Effector memory CD4-positive, alpha-beta T cell (primary cell): Measurements from ENCODE around the gene CR1L.
"Not testable (repeated sequence)": the region's sequence is repeated elsewhere in the genome, so short reads cannot be mapped to it uniquely, and the experiment has no call there.

Source experiments
- DNase-seq, 3 donors: peaks; one replicate each; pipeline ENCODE4 v3.0.0-alpha.2; 2020
- H3K27ac ChIP-seq: 2 replicates; pipeline ENCODE4 v1.7.0; 2013; ENCODE audit warnings: mild to moderate bottlenecking, low read length, moderate library complexity; ENCODE audit not compliant: insufficient read depth, poor library complexity, severe bottlenecking
- H3K27me3 ChIP-seq: replicated peaks from 2 replicates; pipeline ENCODE4 v1.7.0; 2013; ENCODE audit warnings: mild to moderate bottlenecking, low read length; ENCODE audit not compliant: insufficient read depth, control insufficient read depth, poor library complexity, severe bottlenecking
- H3K36me3 ChIP-seq: 2 replicates; pipeline ENCODE4 v1.7.0; 2013; ENCODE audit warnings: mild to moderate bottlenecking, low read length, moderate library complexity; ENCODE audit not compliant: control insufficient read depth, insufficient read depth
- H3K4me1 ChIP-seq: 2 replicates; pipeline ENCODE4 v1.7.0; 2013; ENCODE audit warnings: low read length, mild to moderate bottlenecking; ENCODE audit not compliant: control insufficient read depth, insufficient read depth, poor library complexity, severe bottlenecking
- H3K4me3 ChIP-seq: 2 replicates; pipeline ENCODE4 v1.7.0; 2013; ENCODE audit warnings: low read length, low read depth, mild to moderate bottlenecking; ENCODE audit not compliant: insufficient read depth, poor library complexity, severe bottlenecking
- H3K9me3 ChIP-seq: 2 replicates; pipeline ENCODE4 v1.7.0; 2013; ENCODE audit warnings: mild to moderate bottlenecking, low read length, moderate library complexity; ENCODE audit not compliant: control insufficient read depth

The CR1L gene

GRCh38 chr1:207676153-207676552 lies 31.2 kb downstream of the CR1L start:
- H3K27me3 ChIP-seq = no peaks in the 10 kb centered on the region
- no peaks in the 10 kb centered on the region for H3K36me3 ChIP-seq
- DNase-seq = no peak
- H3K4me1 ChIP-seq = no peaks in the 10 kb centered on the region
- no peak overlapping the region for H3K4me3 ChIP-seq
- no peaks in the 10 kb centered on the region for H3K9me3 ChIP-seq
- no peak overlapping the region for H3K27ac ChIP-seq

GRCh38 chr1:207680590-207681388 lies 35.9 kb downstream of the CR1L start:
- H3K27ac ChIP-seq, H3K4me1 ChIP-seq, H3K27me3 ChIP-seq, H3K4me3 ChIP-seq, H3K9me3 ChIP-seq, H3K36me3 ChIP-seq, DNase-seq: not testable (repeated sequence)

- not testable (repeated sequence) for H3K4me3 ChIP-seq, H3K27me3 ChIP-seq, H3K4me1 ChIP-seq, H3K9me3 ChIP-seq, H3K36me3 ChIP-seq, DNase-seq, H3K27ac ChIP-seq
Observed at GRCh38 chr1:207682872-207683434, 38.0 kb downstream of the CR1L start.

GRCh38 chr1:207690551-207690950 lies 45.6 kb downstream of the CR1L start:
- not testable (repeated sequence) for H3K36me3 ChIP-seq, H3K4me1 ChIP-seq, H3K4me3 ChIP-seq, H3K27me3 ChIP-seq, DNase-seq, H3K27ac ChIP-seq, H3K9me3 ChIP-seq

- DNase-seq = no peak
- H3K9me3 ChIP-seq = no peaks in the 10 kb centered on the region
- no peaks in the 10 kb centered on the region for H3K27me3 ChIP-seq
- H3K27ac ChIP-seq = no peak overlapping the region
- no peak overlapping the region for H3K4me3 ChIP-seq
- H3K4me1 ChIP-seq = no peaks in the 10 kb centered on the region
- H3K36me3 ChIP-seq = no peaks in the 10 kb centered on the region
Observed at GRCh38 chr1:207691010-207691409, 46.1 kb downstream of the CR1L start.

GRCh38 chr1:207691841-207692240 lies 46.9 kb downstream of the CR1L start:
- no peak overlapping the region for H3K27ac ChIP-seq
- H3K36me3 ChIP-seq = no peaks in the 10 kb centered on the region
- no peaks in the 10 kb centered on the region for H3K4me1 ChIP-seq
- DNase-seq = no peak
- H3K4me3 ChIP-seq = no peak overlapping the region
- H3K27me3 ChIP-seq = no peaks in the 10 kb centered on the region
- H3K9me3 ChIP-seq = no peaks in the 10 kb centered on the region

- not testable (repeated sequence) for H3K4me3 ChIP-seq, DNase-seq, H3K9me3 ChIP-seq, H3K36me3 ChIP-seq, H3K27me3 ChIP-seq, H3K27ac ChIP-seq, H3K4me1 ChIP-seq
Observed at GRCh38 chr1:207692291-207692690, 47.4 kb downstream of the CR1L start.

- no peaks in the 10 kb centered on the region for H3K27me3 ChIP-seq
Observed at GRCh38 chr1:207695891-207696290, 51.0 kb downstream of the CR1L start.

GRCh38 chr1:207698822-207699483 lies 54.0 kb downstream of the CR1L start:
- DNase-seq = no peak
- Histone ChIP-seq H3K27ac (no peak overlapping the region), H3K4me3 (no peak overlapping the region), H3K9me3 (no peaks in the 10 kb centered on the region), H3K27me3 (no peaks in the 10 kb centered on the region), H3K36me3 (no peaks in the 10 kb centered on the region), H3K4me1 (no peaks in the 10 kb centered on the region)

More at GRCh38 chr1:207695891-207696290, 51.0 kb downstream of the CR1L start:
- Histone ChIP-seq H3K4me3 (no peak overlapping the region), H3K36me3 (no peaks in the 10 kb centered on the region), H3K4me1 (no peaks in the 10 kb centered on the region), H3K9me3 (no peaks in the 10 kb centered on the region), H3K27ac (no peak overlapping the region)
- no peak for DNase-seq

GRCh38 chr1:207702317-207702716 lies 57.4 kb downstream of the CR1L start:
- H3K27ac ChIP-seq = no peak overlapping the region
- DNase-seq = no peak
- H3K4me3 ChIP-seq = no peak overlapping the region
- H3K27me3 ChIP-seq = no peaks in the 10 kb centered on the region
- H3K9me3 ChIP-seq = no peaks in the 10 kb centered on the region
- no peaks in the 10 kb centered on the region for H3K4me1 ChIP-seq
- H3K36me3 ChIP-seq = no peaks in the 10 kb centered on the region
